NCI-H1417 (cell line): ENCODE results near the gene HSPB6.

Experiments used
- DNase-seq, 3 experiments: peaks; one replicate each; lab custom pipeline; 2025; lab: John Stamatoyannopoulos, UW

The HSPB6 gene

DNA sequence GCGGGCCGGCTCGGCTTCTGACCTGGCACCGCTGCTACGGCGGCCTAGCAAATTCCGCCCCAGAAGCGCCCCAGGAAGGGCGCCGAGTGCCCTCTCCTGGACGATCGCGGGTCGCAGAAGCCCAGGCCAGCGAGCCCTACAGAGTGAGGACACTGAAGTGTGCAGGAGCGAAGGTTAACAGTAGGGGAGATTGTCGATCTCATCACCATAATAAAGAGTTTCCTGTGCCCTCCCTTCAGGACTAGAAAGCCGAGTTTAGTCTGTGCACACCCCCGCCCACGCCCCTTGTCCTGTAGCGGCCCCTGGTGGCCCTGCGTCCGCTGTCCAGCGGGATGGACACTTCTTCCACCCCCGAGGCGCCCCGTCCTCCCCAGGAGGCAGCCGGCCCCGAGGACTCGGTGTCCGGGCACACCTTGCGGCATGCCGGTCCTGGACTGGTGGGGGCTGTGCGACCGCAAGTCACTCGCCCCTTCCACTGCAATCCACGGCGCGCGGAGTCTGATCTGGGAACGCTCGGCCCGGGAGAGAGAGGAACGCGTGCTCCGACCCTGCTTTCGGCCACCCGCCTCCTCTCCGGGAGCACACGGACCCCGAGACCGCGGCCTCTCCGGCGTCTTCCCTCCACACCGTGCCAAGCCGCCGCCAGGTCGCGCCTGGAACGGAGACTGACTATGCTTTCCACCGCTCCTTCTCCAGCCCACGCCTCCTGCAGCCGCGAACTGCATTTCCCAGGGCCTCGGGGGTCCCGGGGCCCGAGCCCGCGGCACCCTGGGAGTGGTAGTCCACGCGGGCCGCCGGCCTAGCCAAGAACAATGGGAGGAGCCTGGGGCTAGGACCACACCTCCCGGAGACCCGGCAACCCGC is 39.8 kb downstream of the HSPB6 start:
- peak; percentile 82 to 96 (median 87) for DNase-seq

DNA sequence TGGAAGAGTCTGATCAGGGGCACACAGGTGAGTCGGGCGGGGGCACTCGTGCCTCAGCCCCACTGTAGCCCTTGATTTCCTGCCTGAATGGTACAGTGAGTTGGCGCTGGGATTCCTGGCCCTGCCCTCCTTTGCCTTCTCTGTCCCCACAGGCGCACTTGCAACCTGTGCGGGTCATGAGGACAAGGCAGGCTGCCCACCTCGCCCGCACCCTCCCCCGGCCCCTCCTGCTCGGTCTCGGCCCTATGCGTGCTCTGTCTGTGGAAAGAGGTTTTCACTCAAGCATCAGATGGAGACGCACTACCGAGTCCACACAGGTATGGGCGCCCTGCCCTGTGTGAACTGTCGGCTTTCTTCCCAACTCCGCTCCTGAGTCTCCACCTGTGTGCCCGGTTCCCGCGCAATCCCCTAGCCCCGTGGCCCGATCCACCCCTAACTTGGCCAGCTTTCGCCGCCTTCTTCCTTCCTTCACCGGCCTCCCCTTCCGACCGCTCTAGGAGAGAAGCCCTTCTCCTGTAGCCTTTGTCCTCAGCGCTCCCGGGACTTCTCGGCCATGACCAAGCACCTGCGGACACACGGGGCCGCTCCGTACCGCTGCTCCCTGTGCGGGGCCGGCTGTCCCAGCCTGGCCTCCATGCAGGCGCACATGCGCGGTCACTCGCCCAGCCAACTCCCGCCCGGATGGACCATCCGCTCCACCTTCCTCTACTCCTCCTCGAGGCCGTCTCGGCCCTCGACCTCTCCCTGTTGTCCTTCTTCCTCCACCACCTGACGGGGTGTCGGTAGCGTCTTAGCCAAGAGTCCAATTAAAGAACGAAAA is 40.6 kb downstream of the HSPB6 start:
- peak; percentile 25 to 70 (median 66) for DNase-seq

DNA sequence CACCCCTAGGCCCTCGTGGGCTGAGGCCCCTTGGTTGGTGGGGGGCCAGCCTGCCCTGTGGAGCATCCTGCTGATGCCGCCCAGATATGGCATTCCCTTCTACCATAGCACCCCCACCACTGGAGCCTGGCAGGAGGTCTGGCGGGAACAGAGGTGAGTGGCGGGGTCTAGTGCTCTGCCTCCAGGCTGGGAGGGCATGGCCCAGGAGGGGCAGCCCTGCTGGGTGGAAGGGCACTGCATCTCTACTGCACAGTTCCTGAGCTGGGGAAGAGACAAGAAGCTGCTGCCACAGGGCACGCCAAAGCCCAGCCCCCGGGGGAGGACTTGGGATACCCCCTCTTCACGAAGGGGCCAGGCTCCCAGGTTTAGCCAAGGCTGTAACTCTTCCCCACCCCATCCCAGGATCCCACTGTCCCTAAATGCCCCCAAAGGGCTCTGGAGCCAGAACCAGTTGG is 41.4 kb downstream of the HSPB6 start:
- peak in 1 of 3 experiments; percentile 29 for DNase-seq

DNA sequence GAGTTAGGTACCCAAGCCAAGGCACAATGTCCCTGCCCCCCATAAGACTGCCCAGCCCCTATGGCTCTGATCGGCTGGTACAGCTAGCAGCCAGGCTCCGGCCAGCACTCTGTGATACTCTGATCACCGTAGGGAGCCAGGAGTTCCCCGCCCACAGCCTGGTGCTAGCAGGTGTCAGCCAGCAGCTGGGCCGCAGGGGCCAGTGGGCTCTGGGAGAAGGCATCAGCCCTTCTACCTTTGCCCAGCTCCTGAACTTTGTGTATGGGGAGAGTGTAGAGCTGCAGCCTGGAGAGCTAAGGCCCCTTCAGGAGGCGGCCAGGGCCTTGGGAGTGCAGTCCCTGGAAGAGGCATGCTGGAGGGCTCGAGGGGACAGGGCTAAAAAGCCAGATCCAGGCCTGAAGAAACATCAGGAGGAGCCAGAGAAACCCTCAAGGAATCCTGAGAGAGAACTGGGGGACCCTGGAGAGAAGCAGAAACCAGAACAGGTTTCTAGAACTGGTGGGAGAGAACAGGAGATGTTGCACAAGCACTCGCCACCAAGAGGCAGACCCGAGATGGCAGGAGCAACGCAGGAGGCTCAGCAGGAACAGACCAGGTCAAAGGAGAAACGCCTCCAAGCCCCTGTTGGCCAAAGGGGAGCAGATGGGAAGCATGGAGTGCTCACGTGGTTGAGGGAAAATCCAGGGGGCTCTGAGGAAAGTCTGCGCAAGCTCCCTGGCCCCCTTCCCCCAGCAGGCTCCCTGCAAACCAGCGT is 42.1 kb downstream of the HSPB6 start:
- peak in 2 of 3 experiments; percentile 5 to 14 for DNase-seq

DNA sequence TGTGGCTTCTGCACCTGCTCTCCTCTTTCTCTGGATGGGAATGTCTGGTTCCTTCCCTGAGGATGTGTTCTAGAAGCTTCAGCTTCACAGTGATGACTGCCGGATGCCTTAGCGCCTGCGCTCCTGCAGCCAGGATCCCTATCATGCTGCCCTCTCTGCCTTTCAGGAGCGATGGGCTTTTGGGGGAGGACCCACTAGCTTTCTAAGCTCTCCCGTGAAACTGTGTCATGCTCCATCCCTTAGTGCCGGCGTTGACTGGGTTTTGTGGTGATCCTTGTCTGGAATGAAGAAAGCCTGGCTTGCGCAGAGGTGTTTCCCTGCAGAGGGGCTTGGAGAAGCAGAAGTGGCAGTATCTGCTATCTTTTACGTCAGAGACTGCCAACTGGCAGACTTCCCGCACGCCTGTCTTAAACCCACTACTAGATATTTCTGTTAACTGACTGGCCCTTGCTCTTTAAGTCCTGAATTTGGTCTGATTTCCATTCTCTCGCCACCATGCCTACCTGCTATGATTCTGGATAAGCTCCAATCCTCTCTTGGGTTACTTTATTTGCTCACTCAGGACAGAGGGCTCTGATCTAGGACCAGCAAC is 42.8 kb downstream of the HSPB6 start:
- no peak for DNase-seq

DNA sequence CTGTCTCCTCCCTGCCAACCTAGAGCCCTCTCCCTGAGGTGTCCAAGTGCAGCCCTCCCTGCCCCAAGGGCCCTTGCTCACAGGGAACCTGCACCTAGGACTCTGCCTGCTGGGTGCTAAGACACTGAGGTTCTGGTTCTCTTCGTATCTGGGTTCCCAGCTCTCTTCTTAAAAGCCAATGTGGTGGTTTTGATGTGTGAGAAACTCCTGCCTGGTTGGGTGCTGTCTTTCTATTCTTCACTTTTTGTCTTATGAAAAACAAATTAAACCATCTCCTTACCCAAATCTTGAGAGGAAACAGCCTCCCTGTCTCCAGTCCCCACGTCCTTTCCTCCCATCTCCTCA is 43.4 kb downstream of the HSPB6 start:
- no peak for DNase-seq

DNA sequence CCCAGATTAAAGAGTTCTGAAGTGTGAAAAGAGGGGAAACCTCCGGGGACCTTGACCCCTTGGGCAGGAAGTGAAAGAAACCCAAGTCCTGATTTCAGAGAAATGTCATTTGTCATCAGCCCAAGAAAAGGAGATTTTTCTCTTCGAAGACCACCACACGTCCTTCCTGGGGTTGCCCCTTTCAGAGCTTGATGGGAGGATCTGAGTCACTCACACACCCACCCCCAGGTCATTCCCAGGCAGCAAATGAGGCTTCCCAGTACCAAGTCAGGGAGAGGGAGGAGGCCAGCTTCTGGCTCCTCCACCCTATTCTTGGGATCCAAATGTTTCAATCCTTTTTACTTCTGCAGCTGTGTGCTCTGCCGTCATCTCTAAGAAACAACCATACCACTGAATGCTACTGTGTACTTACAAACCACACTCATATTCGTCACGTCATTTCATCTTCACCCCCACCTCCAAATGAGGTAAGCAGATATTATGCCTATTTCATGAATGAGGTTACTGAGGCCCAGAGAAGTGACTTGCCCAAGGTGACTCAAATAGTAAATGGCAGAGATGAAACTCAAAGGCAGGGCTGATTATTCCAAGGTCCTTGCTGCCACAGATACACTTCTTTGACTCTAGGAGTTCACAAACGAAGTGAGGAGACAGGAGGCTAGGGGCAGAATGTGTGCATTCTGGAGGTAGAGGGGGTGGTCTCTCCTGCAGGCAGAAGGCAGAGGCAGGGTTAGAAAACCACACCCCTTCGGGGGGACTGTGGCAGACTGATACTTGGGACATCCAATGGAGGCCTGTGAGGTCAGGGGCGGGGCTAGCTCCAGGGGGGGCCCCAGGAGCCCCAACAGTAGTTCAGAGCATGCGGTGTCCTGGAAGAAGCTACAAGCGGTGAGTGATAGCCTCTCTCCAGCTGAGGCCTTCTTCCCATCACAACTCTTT is 44.0 kb downstream of the HSPB6 start:
- no peak for DNase-seq

DNA sequence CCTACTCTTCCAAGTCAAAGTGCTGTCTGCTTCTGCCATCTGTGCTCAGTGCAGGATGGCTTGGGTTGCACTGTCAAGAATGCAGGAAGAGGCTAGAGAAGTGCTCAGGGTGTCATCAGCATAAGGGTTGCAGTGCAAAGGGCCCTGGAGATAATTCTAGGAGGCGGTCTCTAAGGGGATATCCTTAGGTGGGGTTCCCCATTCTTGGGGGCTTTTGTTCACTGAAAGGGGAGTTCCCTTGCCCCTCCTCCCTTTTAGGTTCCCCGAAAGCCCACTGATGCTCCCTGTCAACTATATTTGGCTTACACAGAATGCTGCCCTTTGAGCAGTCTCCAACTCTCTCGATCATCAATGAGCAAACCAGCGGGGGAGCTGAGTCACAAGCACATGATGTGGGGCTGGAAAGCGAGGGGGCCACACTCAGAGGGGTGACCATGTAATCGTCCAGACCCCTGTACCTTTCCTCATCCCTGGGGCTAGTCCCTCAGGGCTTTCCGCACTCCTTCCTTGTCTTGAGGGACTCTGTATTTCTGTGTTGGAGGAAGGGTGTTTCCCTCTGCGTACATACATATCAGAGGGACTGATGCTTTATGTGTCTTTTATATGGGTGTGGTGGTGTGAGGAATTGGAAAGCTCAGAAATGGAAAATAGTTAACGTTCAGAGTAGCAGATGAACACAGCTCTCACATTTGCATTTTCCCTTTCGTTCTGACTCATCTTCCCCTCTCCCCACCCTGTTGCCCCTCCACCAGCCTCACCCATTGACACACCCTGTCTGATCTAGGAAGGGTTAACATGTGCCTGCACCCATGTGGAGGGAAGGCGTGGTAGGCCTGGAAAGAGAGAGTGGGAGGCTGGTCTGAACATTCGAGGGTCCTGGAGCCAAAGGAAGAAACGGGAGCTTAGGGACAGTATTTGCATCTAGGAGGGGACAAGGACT is 45.8 kb downstream of the HSPB6 start:
- DNase-seq: no peak

DNA sequence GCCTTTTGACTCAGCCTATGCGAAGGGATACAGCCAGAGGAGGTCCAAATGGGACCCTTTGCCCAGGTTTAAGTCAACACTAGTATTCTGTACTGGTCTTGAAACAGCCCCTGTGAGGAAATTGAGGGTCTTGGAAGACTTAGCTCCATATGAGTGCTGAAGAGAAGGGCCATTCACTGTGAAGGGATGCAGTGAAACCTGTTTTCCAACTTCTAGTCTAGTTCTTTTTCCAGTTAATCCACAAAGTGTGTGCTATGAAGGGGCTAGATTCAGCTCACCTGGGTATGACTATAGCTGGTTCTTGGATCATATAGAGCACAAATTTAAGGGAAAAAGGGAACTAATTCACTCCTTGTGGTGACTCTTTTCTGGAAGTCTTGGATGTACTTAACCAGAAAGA is 48.4 kb downstream of the HSPB6 start:
- DNase-seq: no peak
